WTC11 (cell line): Measurements from ENCODE around the gene ABCA1. TPM values are rescaled to one million over a fixed set of nuclear protein-coding genes. Genes with fewer than 3 reads are reported as not detected.

Experiments used
- ATAC-seq: fragments of 200-7000 bp; cut with Tn5 transposase; 2 replicates; pipeline ENCODE4 v1.10.0; 2021; ENCODE audit warnings: mild to moderate bottlenecking, moderate library complexity
- CTCF ChIA-PET: fragments of 300-600 bp; sonication (Branson Sonifier 250); formaldehyde crosslinking; loops from one replicate; lab custom pipeline; 2021; ENCODE audit warnings: antibody characterized with exemption; lab: Charles Lee
- POLR2A ChIA-PET: fragments of 350-600 bp; sonication (Branson Sonifier 250); formaldehyde crosslinking; loops from one replicate; lab custom pipeline; 2021; ENCODE audit warnings: antibody characterized with exemption; lab: Charles Lee
- DNase-seq: peaks from one replicate; pipeline ENCODE4 v3.0.0; 2021; ENCODE audit warnings: low spot score
- H3K27ac Mint-ChIP-seq: 2 replicates; pipeline ENCODE4 v1.8.0; 2021; ENCODE audit warnings: mixed read lengths
- H3K27me3 Mint-ChIP-seq: 2 replicates; pipeline ENCODE4 v1.8.0; 2021; ENCODE audit warnings: low read depth, mild to moderate bottlenecking, moderate library complexity, mixed read lengths
- H3K36me3 Mint-ChIP-seq: 2 replicates; pipeline ENCODE4 v1.8.0; 2021; ENCODE audit warnings: mixed read lengths
- H3K4me1 Mint-ChIP-seq: 2 replicates; pipeline ENCODE4 v1.8.0; 2022; ENCODE audit warnings: mixed read lengths
- H3K4me3 Mint-ChIP-seq: 2 replicates; pipeline ENCODE4 v1.8.0; 2021; ENCODE audit warnings: mild to moderate bottlenecking, moderate library complexity, mixed read lengths
- H3K9me3 Mint-ChIP-seq: 2 replicates; pipeline ENCODE4 v1.8.0; 2021; ENCODE audit warnings: mixed read lengths
- ELF4 ChIP-seq: sonication (generic); formaldehyde crosslinking; IDR thresholded peaks from 2 replicates; pipeline ENCODE4 v1.8.1; 2022; ENCODE audit warnings: low read depth, mild to moderate bottlenecking, moderate library complexity, missing genetic modification reagents
- HMGA2 ChIP-seq: fragments of 250-450 bp; sonication (Bioruptor Pico); IDR thresholded peaks from 2 replicates; pipeline ENCODE4 v1.4.0; 2021; ENCODE audit warnings: mild to moderate bottlenecking, moderate library complexity
- NR1H2 ChIP-seq: sonication (generic); formaldehyde crosslinking; IDR thresholded peaks from 2 replicates; pipeline ENCODE4 v1.9.0; 2021; ENCODE audit warnings: mild to moderate bottlenecking, moderate library complexity, missing genetic modification reagents
- SMAD4 ChIP-seq: sonication (generic); formaldehyde crosslinking; IDR thresholded peaks from 2 replicates; pipeline ENCODE4 v1.8.0; 2022; ENCODE audit warnings: mild to moderate bottlenecking, missing genetic modification reagents
- TEAD1 ChIP-seq: sonication (generic); formaldehyde crosslinking; IDR thresholded peaks from 2 replicates; pipeline ENCODE4 v1.8.0; 2022; ENCODE audit warnings: mild to moderate bottlenecking, missing genetic modification reagents
- TP53 ChIP-seq: sonication (generic); formaldehyde crosslinking; IDR thresholded peaks from 2 replicates; pipeline ENCODE4 v1.8.1; 2023; ENCODE audit warnings: mild to moderate bottlenecking, missing genetic modification reagents
- ZBTB21 ChIP-seq: sonication (generic); formaldehyde crosslinking; IDR thresholded peaks from 2 replicates; pipeline ENCODE4 v1.8.1; 2023; ENCODE audit warnings: mild to moderate bottlenecking, missing genetic modification reagents, borderline replicate concordance
- ZNF317 ChIP-seq: sonication (generic); formaldehyde crosslinking; IDR thresholded peaks from 2 replicates; pipeline ENCODE4 v1.8.1; 2023; ENCODE audit warnings: low read depth, mild to moderate bottlenecking, moderate library complexity, missing genetic modification reagents, borderline replicate concordance
- total RNA-seq: library from RNA; stranded (reverse); gene quantifications from 3 replicates; pipeline ENCODE4 v1.2.3, GENCODE V29; 2021
- TF ChIP-seq, protein P1 (sequence below): fragments of 250-450 bp; sonication (Bioruptor Pico); IDR thresholded peaks from 2 replicates; pipeline ENCODE4 v1.8.0; 2021; ENCODE audit warnings: mild to moderate bottlenecking
- TF ChIP-seq, protein P2 (sequence below): fragments of 250-450 bp; sonication (Bioruptor Pico); IDR thresholded peaks from 2 replicates; pipeline ENCODE4 v1.9.0; 2021; ENCODE audit warnings: mild to moderate bottlenecking
- TF ChIP-seq, protein P3 (sequence below): sonication (generic); formaldehyde crosslinking; IDR thresholded peaks from 2 replicates; pipeline ENCODE4 v1.8.0; 2022; ENCODE audit warnings: missing genetic modification reagents
- TF ChIP-seq, protein P4 (sequence below): sonication (generic); formaldehyde crosslinking; IDR thresholded peaks from 2 replicates; pipeline ENCODE4 v1.8.1; 2022; ENCODE audit warnings: missing genetic modification reagents, borderline replicate concordance
- TF ChIP-seq, protein P5 (sequence below): sonication (generic); formaldehyde crosslinking; IDR thresholded peaks from 2 replicates; pipeline ENCODE4 v1.8.0; 2022; ENCODE audit warnings: mild to moderate bottlenecking, missing genetic modification reagents
- TF ChIP-seq, protein P6 (sequence below): sonication (generic); formaldehyde crosslinking; IDR thresholded peaks from 2 replicates; pipeline ENCODE4 v1.8.0; 2022; ENCODE audit warnings: mild to moderate bottlenecking, missing genetic modification reagents
- TF ChIP-seq, protein P7 (sequence below): fragments of 250-450 bp; sonication (Bioruptor Pico); IDR thresholded peaks from 2 replicates; pipeline ENCODE4 v1.9.0; 2021; ENCODE audit warnings: moderate library complexity, mild to moderate bottlenecking, inconsistent platforms, borderline replicate concordance
- TF ChIP-seq, protein P8 (sequence below): sonication (generic); formaldehyde crosslinking; IDR thresholded peaks from 2 replicates; pipeline ENCODE4 v1.8.0; 2022; ENCODE audit warnings: mild to moderate bottlenecking, missing genetic modification reagents
- TF ChIP-seq, protein P9 (sequence below): sonication (generic); formaldehyde crosslinking; IDR thresholded peaks from 2 replicates; pipeline ENCODE4 v1.8.1; 2022; ENCODE audit warnings: mild to moderate bottlenecking, missing genetic modification reagents, moderate library complexity, borderline replicate concordance

Gene ABCA1
- total RNA-seq, 1 experiment from 2014 or later = 7.8 TPM

DNA sequence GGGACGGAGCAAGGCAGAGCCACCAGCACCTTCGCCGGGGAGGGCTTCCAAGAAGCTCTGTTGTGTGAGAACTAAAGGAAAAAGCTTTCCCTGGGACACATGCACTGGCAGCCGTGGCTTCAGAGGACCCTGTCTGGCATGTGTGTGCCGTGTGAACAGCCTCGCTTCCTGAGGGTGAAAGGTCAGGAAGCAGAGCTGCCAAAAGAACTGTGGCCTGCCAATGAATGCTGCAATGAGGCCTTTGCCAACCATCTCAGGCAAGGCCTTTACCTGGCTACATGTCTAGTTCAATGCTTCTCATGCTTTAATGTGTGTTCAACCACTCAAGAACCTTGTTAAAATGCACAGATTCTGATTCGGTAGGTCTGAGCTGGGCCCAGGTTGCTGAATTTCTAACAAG lies 110.5 kb downstream of the ABCA1 start:
- H3K36me3 Mint-ChIP-seq = peaks cover 9% of the 10 kb centered on the region; the same call in 1 of the 2 replicates
- CTCF ChIA-PET = no interaction called here
- H3K27ac Mint-ChIP-seq = no peak overlapping the region
- H3K9me3 Mint-ChIP-seq = no peaks in the 10 kb centered on the region
- no peak for ATAC-seq
- DNase-seq = no peak
- H3K4me1 Mint-ChIP-seq = no peaks in the 10 kb centered on the region
- TF ChIP-seq ELF4 (CRISPR knock-in tag) (no peak), NR1H2 (CRISPR knock-in tag) (no peak), TP53 (CRISPR knock-in tag) (no peak), TEAD1 (no peak), ZBTB21 (CRISPR knock-in tag) (no peak), ZNF317 (CRISPR knock-in tag) (no peak), SMAD4 (CRISPR knock-in tag) (no peak), HMGA2 (CRISPR knock-in tag) (no peak)
- TF ChIP-seq, protein P1, sequence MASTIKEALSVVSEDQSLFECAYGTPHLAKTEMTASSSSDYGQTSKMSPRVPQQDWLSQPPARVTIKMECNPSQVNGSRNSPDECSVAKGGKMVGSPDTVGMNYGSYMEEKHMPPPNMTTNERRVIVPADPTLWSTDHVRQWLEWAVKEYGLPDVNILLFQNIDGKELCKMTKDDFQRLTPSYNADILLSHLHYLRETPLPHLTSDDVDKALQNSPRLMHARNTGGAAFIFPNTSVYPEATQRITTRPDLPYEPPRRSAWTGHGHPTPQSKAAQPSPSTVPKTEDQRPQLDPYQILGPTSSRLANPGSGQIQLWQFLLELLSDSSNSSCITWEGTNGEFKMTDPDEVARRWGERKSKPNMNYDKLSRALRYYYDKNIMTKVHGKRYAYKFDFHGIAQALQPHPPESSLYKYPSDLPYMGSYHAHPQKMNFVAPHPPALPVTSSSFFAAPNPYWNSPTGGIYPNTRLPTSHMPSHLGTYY (CRISPR knock-in tag) = no peak
- TF ChIP-seq, protein P2, sequence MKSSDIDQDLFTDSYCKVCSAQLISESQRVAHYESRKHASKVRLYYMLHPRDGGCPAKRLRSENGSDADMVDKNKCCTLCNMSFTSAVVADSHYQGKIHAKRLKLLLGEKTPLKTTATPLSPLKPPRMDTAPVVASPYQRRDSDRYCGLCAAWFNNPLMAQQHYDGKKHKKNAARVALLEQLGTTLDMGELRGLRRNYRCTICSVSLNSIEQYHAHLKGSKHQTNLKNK (CRISPR knock-in tag) = no peak
- TF ChIP-seq, protein P3, sequence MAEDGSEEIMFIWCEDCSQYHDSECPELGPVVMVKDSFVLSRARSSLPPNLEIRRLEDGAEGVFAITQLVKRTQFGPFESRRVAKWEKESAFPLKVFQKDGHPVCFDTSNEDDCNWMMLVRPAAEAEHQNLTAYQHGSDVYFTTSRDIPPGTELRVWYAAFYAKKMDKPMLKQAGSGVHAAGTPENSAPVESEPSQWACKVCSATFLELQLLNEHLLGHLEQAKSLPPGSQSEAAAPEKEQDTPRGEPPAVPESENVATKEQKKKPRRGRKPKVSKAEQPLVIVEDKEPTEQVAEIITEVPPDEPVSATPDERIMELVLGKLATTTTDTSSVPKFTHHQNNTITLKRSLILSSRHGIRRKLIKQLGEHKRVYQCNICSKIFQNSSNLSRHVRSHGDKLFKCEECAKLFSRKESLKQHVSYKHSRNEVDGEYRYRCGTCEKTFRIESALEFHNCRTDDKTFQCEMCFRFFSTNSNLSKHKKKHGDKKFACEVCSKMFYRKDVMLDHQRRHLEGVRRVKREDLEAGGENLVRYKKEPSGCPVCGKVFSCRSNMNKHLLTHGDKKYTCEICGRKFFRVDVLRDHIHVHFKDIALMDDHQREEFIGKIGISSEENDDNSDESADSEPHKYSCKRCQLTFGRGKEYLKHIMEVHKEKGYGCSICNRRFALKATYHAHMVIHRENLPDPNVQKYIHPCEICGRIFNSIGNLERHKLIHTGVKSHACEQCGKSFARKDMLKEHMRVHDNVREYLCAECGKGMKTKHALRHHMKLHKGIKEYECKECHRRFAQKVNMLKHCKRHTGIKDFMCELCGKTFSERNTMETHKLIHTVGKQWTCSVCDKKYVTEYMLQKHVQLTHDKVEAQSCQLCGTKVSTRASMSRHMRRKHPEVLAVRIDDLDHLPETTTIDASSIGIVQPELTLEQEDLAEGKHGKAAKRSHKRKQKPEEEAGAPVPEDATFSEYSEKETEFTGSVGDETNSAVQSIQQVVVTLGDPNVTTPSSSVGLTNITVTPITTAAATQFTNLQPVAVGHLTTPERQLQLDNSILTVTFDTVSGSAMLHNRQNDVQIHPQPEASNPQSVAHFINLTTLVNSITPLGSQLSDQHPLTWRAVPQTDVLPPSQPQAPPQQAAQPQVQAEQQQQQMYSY (CRISPR knock-in tag) = no peak
- TF ChIP-seq, protein P4, sequence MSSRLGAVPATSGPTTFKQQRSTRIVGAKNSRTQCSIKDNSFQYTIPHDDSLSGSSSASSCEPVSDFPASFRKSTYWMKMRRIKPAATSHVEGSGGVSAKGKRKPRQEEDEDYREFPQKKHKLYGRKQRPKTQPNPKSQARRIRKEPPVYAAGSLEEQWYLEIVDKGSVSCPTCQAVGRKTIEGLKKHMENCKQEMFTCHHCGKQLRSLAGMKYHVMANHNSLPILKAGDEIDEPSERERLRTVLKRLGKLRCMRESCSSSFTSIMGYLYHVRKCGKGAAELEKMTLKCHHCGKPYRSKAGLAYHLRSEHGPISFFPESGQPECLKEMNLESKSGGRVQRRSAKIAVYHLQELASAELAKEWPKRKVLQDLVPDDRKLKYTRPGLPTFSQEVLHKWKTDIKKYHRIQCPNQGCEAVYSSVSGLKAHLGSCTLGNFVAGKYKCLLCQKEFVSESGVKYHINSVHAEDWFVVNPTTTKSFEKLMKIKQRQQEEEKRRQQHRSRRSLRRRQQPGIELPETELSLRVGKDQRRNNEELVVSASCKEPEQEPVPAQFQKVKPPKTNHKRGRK (CRISPR knock-in tag) = no peak
- TF ChIP-seq, protein P5, sequence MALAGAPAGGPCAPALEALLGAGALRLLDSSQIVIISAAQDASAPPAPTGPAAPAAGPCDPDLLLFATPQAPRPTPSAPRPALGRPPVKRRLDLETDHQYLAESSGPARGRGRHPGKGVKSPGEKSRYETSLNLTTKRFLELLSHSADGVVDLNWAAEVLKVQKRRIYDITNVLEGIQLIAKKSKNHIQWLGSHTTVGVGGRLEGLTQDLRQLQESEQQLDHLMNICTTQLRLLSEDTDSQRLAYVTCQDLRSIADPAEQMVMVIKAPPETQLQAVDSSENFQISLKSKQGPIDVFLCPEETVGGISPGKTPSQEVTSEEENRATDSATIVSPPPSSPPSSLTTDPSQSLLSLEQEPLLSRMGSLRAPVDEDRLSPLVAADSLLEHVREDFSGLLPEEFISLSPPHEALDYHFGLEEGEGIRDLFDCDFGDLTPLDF (CRISPR knock-in tag) = no peak
- TF ChIP-seq, protein P6, sequence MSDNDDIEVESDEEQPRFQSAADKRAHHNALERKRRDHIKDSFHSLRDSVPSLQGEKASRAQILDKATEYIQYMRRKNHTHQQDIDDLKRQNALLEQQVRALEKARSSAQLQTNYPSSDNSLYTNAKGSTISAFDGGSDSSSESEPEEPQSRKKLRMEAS (CRISPR knock-in tag) = no peak
- no peaks in the 10 kb centered on the region for H3K27me3 Mint-ChIP-seq
- POLR2A ChIA-PET = no interaction called here
- no peak overlapping the region for H3K4me3 Mint-ChIP-seq

DNA sequence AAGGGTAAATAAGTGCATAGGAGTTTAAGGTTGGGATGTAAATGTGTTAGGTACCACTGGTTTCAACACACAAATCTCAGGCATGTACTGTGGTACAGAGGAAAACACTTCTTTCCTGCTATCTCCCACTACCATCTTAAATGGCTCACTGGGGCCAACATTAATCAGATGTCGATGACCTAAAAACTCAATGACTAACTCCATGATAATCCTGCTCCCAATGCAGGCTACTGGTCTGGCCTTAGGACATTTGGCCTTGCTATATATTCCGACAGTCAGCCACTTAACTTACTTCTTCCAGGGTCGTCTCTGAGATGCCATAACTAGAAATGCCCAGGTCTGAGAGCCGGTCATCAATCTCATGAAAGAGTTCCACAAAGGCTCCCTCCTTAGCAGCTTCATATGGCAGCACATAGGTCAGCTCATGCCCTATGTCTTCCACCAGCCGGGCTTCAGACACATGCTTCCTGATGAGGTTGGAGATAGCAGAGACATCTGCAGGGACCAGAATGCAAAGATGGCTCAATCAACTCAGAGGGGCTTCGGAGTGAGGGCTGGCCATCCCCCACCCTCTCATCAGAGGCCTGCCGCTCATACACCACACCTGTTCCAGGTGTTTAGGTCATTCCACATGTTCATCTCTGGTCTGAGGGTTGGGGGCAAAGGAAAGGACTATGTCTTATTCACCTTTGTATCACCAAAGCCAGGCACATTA lies 111.9 kb downstream of the ABCA1 start:
- Mint-ChIP-seq H3K27ac (no peak overlapping the region), H3K4me3 (no peak overlapping the region), H3K4me1 (no peaks in the 10 kb centered on the region), H3K27me3 (no peaks in the 10 kb centered on the region), H3K9me3 (no peaks in the 10 kb centered on the region), H3K36me3 (peaks cover 9% of the 10 kb centered on the region; the same call in 1 of the 2 replicates)
- POLR2A ChIA-PET = no interaction called here
- DNase-seq (no peak), ATAC-seq (no peak)
- CTCF ChIA-PET = no interaction called here
- TF ChIP-seq, protein P7, sequence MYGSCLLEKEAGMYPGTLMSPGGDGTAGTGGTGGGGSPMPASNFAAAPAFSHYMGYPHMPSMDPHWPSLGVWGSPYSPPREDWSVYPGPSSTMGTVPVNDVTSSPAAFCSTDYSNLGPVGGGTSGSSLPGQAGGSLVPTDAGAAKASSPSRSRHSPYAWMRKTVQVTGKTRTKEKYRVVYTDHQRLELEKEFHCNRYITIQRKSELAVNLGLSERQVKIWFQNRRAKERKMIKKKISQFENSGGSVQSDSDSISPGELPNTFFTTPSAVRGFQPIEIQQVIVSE (CRISPR knock-in tag) = no peak
- TF ChIP-seq, protein P3 (CRISPR knock-in tag) = no peak
- TF ChIP-seq, protein P8, sequence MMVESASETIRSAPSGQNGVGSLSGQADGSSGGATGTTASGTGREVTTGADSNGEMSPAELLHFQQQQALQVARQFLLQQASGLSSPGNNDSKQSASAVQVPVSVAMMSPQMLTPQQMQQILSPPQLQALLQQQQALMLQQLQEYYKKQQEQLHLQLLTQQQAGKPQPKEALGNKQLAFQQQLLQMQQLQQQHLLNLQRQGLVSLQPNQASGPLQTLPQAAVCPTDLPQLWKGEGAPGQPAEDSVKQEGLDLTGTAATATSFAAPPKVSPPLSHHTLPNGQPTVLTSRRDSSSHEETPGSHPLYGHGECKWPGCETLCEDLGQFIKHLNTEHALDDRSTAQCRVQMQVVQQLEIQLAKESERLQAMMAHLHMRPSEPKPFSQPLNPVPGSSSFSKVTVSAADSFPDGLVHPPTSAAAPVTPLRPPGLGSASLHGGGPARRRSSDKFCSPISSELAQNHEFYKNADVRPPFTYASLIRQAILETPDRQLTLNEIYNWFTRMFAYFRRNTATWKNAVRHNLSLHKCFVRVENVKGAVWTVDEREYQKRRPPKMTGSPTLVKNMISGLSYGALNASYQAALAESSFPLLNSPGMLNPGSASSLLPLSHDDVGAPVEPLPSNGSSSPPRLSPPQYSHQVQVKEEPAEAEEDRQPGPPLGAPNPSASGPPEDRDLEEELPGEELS (CRISPR knock-in tag) = no peak
- TF ChIP-seq, protein P9, sequence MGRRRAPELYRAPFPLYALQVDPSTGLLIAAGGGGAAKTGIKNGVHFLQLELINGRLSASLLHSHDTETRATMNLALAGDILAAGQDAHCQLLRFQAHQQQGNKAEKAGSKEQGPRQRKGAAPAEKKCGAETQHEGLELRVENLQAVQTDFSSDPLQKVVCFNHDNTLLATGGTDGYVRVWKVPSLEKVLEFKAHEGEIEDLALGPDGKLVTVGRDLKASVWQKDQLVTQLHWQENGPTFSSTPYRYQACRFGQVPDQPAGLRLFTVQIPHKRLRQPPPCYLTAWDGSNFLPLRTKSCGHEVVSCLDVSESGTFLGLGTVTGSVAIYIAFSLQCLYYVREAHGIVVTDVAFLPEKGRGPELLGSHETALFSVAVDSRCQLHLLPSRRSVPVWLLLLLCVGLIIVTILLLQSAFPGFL = no peak
